Caki2 (cell line): ENCODE results near the gene FGF5. TPM values are rescaled to one million over a fixed set of nuclear protein-coding genes. Genes with fewer than 3 reads are reported as not detected.
"Not testable (repeated sequence)": the region's sequence is repeated elsewhere in the genome, so short reads cannot be mapped to it uniquely, and the experiment has no call there.

ENCODE experiments used
- DNase-seq: peaks from one replicate; pipeline ENCODE4 v3.0.0-alpha.2; 2015; ENCODE audit warnings: low read depth
- in situ Hi-C: cut with HindIII; loops from 2 replicates; pipeline ENCODE4 v1.10.0; 2016; ENCODE audit warnings: low sequenced_read_pairs, low pct_unique_long_range_greater_than_20kb, mixed read lengths
- total RNA-seq: library from RNA; depleted of rRNA; stranded (reverse); fragments of >200 nt; shearing (Covaris generic); gene quantifications from 2 replicates; pipeline ENCODE4 v1.2.3, GENCODE V29; 2014; ENCODE audit warnings: low replicate concordance; rRNA removed

The FGF5 gene, protein sequence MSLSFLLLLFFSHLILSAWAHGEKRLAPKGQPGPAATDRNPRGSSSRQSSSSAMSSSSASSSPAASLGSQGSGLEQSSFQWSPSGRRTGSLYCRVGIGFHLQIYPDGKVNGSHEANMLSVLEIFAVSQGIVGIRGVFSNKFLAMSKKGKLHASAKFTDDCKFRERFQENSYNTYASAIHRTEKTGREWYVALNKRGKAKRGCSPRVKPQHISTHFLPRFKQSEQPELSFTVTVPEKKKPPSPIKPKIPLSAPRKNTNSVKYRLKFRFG
- not detected in 2 replicates for total RNA-seq

DNA sequence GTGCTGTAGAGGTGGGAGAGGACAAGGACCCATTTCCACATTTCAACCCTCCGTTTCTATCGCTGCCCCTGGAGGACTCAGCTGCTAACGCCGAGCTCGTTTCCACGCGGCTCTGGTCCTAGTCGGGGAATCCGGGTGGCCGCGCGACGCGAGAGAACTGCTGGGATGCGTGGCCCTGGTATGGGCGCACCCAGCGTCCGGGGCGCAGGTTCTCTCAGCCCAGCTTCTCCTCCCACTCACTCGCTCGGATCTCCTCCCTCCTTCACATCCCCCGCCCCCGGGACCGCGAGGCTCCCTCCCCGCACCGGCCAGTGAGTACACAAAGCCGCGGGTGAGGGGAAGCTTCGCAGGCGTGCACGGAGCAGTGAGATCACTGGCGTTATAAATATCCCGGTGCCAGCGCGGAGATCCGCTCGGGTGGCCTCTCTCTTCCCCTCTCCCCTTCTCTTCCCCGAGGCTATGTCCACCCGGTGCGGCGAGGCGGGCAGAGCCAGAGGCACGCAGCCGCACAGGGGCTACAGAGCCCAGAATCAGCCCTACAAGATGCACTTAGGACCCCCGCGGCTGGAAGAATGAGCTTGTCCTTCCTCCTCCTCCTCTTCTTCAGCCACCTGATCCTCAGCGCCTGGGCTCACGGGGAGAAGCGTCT lies at the start of gene FGF5:
Gene FGF5 (plus strand): TSS at position 412 of the 649 bp plus-strand sequence. CDS start 161 bp downstream, at position 573.
- peak; percentile 36 for DNase-seq
- in situ Hi-C loops: no loop called here

DNA sequence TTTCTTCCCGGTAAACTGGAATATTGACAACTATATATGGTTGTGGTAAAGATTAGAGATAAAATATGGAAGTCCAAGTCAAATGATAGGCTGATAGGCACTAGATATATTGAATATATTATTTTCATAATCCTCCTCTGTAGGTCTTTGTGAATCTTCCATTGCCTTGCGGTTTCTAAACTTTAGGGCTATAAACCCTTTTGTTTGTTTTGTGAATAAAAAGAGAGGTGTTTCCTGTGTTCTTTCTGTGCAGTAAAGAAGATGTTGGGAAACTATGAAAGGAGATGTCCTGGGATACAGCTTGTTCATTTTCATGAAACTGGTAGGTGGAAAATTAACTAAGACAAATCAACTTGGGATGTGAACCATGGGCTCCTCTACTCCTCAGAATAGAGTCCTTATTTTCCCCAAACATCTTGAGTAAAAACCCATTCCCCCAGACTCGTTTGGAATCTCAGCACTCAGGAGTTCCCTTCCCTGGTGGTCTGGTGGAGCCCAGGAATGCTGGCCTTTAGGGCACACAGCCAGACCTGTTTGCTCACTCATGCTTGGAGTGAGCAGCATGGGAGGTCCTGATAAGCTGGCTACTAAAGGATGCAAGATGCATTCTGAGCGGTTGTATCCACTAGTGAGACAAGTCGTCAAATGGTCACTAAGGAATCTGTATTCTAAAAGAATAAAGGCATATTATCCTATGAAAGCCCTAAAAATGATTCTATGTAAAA lies 47.0 kb upstream of the FGF5 start:
- in situ Hi-C loops: no loop called here

DNA sequence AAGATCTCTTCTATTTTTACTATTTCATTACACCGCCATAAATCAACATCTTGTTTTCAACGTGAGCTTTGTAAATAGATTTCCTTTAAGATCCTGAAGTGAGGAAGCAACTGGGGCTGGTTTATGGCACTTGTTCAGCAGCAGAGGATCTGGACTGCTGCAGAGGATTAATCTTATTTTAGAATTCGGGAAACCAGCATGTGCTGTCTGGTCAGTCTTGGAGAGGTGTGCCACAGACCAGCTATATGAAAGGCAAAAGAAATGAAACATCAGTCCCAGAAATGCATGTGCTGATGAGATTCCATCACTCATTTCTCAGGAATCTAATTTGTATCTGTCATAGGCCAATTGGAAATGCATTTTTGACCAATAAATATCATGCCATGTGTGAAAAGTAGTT lies 45.8 kb upstream of the FGF5 start:
- in situ Hi-C loops: no loop called here
- DNase-seq: no peak

More for the DNA sequence above, 47.0 kb upstream of the FGF5 start:
- DNase-seq: no peak

DNA sequence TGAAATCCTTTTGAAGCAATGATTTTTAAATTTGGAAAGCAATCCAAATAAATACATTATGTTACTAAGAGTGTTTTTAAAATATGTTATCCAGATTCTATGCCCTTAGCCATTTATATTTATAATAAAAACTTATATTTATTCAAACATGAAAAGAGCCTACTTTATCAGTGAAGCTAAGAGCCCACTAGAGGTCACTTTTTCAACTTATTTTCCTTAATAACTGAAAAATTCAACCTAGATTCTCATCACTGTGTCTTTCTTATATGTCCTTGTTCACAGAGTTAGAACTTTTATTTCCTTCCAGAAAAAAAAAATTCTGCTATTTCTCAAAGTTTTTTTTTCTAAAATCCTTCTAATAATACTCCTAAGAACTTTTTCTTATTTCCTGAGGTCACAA lies 45.3 kb upstream of the FGF5 start:
- in situ Hi-C loops: no loop called here
- DNase-seq: no peak

DNA sequence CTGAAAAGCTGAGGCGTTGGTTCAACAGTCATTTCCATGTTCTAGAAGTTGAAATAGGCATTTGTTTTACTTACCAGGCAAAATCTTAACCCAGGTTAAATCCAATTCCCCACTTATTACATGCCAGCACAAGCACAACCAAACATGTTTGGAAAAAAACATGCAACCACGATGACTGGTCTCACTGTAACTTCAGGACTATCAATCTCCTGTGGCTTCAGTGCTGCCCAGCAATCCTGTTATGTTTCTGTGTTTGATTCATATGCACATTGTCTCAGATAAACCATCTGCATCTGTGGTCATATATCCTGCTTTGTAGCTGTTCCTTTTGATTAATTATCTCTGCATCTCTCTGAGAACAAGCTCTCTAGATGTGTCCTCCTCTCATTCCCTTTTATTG lies 40.9 kb upstream of the FGF5 start:
- in situ Hi-C loops: no loop called here
- DNase-seq: no peak

DNA sequence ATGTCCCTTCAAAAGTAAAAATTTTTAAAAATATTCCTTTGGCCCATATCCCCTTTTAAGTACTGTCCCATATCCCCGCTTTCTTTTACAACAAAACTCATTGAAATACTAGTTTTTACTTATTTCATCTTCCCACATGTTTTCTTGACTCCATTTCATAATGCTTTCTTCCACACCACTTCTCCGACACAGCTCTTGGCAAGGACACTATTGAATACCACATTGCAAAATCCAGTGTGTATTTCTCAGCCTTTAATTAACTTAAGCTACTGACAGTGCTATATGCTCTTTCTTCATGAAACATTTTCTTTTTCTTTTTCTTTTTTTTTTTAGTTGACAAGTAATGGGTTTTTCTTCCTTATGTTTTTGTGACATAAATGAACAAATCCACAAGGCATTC lies 40.4 kb upstream of the FGF5 start:
- in situ Hi-C loops: no loop called here

DNA sequence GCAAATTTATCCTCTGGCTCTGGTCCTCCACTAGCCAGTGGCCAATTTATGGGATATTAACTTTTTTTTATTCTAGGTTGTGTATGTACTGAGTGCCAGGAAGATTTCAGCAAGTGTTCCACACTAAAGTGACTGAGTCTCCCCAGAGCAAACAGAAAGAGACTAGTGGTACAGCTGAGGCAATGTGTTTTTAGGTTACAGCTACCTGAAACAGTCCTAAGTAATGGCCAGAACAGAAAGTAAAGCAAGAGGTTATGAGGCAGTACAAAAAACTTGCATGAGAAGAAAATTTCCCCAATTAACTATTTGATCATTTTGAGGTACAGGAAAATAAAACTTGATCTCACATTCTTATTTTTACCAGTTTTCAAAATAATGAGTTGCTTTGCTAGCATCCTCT lies 38.0 kb upstream of the FGF5 start:
- no peak for DNase-seq
- in situ Hi-C loops: no loop called here

More for the DNA sequence above, 40.4 kb upstream of the FGF5 start:
- no peak for DNase-seq

DNA sequence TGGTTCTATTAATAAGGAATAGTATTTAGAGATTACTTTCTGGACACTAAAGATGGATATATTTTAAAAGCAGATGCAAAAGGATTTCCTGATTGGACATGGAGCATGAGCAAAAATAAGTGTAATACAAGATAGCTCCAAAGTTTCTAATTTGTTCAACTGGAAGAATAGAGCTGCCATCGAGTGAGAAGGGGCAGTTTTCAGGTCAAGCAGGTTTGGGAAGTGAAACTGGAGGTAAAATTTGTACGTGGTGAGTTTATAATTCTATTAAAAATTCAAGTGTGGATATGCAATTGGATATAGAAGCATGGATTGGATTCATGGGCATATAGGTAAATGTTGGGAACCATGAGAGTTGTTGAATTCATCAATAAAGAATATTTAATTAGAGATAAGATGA lies 37.3 kb upstream of the FGF5 start:
- DNase-seq: no peak
- in situ Hi-C loops: no loop called here

DNA sequence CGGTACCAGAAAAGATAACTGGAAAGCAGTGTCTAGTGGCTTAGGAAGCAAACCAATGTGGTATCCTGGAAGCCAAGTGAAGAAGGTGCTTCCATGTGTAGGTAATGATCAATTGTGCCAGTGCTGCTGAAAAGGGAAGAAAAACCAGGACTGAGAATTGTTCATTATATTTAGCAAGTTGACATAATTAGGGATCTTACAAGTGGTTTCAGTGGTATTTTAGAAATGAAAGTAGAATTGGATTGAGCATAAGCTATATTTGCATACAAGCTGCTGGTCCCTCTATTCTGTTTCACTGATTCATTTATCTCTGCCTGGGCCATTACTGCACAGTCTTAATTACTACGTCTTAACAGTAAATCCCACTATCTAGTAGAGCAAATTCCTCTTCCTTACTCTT lies 36.9 kb upstream of the FGF5 start:
- in situ Hi-C loops: no loop called here

DNA sequence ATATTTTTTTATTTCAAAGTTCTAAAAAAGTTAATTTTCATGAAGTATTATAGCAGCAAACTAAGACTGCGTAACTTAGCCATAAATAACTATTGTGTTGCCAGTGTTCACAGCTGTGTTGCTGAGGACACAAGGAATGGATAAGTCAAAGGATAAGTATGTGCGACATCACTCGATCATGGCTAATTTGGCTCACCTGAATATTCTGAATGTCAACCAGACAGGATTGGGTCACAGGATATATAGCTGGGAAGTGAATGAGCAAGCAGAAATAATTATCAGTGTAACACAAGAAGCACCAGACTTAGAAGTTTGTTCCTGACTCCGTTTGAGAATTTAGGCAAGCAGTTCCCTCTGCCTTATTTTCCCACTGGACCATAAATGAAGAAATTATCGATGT lies 35.3 kb upstream of the FGF5 start:
- DNase-seq: no peak
- in situ Hi-C loops: no loop called here

More for the DNA sequence above, 36.9 kb upstream of the FGF5 start:
- DNase-seq: no peak

DNA sequence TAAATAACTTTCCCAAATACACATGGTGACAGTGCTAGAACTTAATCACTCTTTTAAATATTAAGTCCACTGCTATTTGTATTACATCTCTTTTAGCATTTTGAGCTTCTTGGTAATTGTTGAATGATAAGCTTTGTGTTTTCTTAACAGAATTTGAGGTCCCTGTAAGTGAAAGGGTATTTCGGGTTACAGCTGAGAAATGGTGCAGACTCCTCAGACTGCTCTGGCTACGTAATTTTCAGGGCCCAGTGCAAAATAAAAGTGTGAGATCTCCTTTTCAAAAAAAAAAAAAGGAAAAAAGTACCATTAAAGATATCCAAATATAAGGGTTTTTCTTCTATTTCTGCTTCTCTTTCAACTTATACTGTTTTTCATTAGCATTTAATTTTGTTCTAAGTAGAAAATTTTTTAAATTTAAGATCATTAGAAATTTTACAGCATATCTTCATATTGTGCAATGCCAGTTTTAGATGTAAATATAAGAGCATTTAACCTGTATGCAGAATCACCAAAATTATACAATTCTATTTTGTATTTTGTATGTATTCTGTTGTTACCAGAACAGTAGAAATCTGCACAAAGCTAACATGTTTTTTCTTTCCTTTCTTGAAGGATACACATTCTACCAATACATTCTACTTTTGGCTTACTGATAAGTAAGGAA lies 33.6 kb upstream of the FGF5 start:
- no peak for DNase-seq
- in situ Hi-C loops: no loop called here

DNA sequence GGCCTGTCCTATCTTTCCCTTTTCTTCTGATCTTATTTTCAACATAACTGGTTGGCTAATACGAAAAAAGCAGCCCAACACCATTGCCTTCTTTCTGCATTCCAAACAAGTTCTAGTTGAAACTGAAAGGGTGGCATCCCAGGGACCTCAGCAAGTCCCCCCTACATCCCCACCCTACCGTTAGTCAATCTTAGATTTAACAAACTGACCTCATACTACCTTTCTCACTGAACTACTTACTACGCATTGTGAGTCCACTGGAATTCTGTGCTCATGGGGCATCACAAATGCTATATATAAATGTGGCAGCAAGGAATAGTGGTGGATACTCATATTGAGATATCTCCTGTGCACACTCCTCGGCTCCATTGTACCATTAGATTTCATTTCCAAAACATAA lies 33.1 kb upstream of the FGF5 start:
- in situ Hi-C loops: no loop called here
- DNase-seq: no peak

DNA sequence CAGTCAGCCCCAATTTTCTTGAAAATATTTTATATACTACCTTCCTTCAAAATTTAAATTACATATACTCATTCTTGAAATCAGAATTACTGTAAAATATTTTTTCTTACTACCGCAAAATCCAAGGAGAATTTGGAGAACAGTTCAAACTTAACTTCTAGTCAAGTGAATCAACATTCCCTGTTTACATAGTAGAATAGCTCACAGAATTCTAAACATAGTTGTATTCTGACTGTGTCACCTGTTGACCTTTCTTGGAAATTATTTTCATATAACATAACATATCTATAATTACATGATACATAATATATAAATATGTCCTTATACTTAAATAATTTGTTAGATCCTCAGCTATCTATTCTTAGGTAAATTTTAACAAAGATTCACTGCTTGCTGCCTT lies 31.0 kb upstream of the FGF5 start:
- DNase-seq: no peak
- in situ Hi-C loops: no loop called here

DNA sequence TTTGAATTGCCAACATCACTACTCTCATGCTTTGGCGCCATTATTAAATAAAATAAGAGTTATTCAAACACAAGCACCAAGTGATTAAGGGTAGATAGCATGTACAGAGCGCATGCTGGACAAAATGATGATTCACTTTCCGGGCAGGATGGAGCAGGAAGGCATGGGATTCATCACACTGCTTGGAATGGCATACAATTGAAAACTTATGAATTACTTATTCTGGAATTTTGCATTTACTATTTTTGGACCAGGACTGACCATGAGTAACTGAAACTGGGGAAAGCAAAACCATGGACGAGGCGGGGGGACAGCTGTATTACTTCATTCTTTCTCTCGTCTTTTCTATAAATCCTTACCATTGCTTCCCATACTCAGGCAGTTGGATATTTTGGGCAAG lies 28.5 kb upstream of the FGF5 start:
- DNase-seq: no peak
- in situ Hi-C loops: no loop called here

DNA sequence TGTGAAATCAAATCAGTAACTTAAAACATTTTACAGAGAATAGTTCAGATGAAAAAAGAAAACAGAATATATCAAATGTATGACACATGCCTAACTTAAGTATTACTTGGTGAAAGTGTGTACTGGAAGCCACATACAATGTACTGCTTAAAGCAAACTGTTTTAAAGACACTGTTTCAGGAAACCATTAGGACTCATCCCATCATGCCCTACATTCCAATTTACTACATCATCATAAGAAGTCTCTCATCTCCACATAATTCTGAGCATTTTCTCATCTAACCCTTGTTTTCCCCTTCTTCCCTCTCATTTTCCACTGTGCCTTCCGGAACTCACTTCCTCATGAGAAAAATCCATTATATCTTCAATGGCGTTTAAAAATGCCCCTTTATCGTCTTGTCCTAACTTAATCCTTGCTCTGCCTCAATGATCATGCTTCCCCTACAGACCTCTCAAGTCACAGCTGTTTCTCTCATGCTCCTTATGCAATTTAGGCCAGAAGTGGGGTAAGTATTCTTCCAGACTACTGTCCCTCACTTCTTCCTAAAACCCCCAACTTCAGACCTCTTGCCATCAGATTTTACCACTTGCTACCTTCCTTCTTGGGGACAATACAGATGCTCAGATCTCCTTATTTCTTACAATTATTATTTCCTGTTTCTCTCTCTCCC lies 26.8 kb upstream of the FGF5 start:
- no peak for DNase-seq
- in situ Hi-C loops: no loop called here

DNA sequence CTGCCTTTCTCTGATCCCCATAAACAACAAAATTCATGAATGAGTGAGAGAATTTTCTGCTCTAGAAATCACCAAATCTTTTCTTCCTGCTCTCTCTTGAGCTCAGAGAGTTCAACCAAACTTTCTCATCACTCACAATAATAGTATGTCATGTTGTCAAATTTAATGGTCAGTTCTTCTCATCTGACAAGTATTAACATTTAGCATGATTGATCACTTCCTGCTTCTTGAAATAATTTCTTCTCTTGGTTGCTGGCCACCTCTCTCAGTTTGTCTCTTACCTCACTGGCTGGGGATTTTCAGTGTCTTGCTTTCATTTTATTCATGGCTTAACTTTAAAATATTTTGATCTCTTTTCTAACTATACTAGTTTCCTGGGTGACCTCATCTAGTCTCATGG lies 25.5 kb upstream of the FGF5 start:
- DNase-seq: no peak
- in situ Hi-C loops: no loop called here

DNA sequence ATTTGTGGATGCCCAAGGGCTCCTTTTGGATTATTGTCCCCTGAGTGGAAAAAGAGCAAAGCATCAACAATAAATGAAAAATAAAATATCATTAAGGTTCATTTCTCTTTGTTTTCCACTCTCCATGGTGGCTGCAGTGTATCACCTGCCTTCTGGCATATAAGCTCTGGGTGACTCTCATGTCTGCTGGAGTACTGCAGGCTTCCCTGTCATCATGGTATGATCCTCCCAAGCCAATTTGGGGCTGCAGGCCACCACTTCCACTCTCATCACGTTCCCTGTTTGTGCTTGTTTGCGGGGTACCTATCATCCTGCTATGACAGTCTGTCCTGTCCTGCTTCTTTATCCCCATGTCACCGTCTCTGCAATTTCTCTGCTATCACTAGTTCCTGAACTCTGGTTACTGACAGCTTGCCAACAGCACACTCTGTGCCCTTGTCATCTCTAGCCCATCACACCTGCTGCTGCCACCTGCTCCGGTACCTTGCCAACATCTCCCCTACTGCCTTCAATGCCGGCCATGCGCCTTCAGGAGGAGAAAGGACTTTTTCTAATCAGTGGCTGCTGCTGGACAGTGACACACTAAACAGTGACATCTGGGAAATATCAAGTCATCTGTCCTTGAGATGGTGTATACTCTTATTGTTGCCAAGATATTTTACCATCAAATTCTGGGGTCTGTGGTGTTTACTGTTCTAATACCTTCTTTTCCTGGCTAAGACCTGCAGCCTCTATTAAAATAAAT lies 23.0 kb upstream of the FGF5 start:
- no peak for DNase-seq
- in situ Hi-C loops: no loop called here

DNA sequence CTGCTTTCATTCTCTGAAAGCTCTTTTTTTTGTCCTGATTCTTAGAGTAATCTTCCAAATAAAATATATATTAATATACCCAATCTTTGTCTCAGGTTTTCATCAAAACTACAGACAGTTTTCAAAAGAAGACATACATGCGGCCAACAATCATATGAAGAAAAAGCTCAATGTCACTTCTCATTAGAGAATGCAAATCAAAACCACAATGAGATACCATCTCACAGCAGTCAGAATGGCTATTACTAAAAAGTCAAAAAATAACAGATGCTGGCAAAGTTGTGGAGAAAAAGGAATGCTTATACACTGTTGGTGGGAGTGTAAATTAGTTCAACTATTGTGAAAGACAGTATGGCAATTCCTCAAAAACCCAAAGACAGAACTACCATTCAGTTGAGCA lies 19.0 kb upstream of the FGF5 start:
- DNase-seq, in situ Hi-C loops: not testable (repeated sequence)
